Bronchial epithelial cell (primary cell): ENCODE data around the gene FGR. TPM values are rescaled to one million over a fixed set of nuclear protein-coding genes. Genes with fewer than 3 reads are reported as not detected.

Experiments
- DNase-seq: peaks from one replicate; pipeline ENCODE4 v3.0.0-alpha.2; 2010; ENCODE audit warnings: low read depth
- FAIRE-seq: peaks from 2 replicates; lab custom pipeline; 2011; peaks lifted over from hg19 to GRCh38; lab: Jason Lieb, UNC
- H3K27me3 ChIP-seq: 2 replicates; pipeline ENCODE4 v1.5.1; 2011; ENCODE audit warnings: low read length; ENCODE audit not compliant: control insufficient read depth, insufficient read depth
- H3K36me3 ChIP-seq: 2 replicates; pipeline ENCODE4 v1.5.1; 2011; ENCODE audit warnings: low read length; ENCODE audit not compliant: control insufficient read depth, insufficient read depth
- H3K4me3 ChIP-seq: 2 replicates; pipeline ENCODE4 v1.5.1; 2011; ENCODE audit warnings: mild to moderate bottlenecking, low read depth, low read length, control low read depth
- CTCF ChIP-seq: IDR thresholded peaks from 2 replicates; pipeline ENCODE4 v1.5.1; 2011; ENCODE audit warnings: mild to moderate bottlenecking, moderate library complexity, low read length, control low read depth, inconsistent platforms; ENCODE audit not compliant: insufficient read depth, severe bottlenecking
- total RNA-seq: library from RNA; depleted of rRNA; stranded (reverse); fragments of >200 nt; gene quantifications from 2 replicates; pipeline ENCODE4 v1.2.1, GENCODE V29; 2014

The FGR gene
- total RNA-seq, 1 donor from 2014 or later: 1.1 TPM

- H3K27me3 ChIP-seq: no peaks in the 10 kb centered on the region
- peak; percentile 34 for TF ChIP-seq CTCF
- H3K36me3 ChIP-seq: peaks cover 14% of the 10 kb centered on the region
- H3K4me3 ChIP-seq: no peak overlapping the region
- no peak for DNase-seq
- FAIRE-seq: no peak
Observed at GRCh38 chr1:27599605-27600497, 35.1 kb downstream of the FGR start.

GRCh38 chr1:27598902-27599528, 36.0 kb downstream of the FGR start:
- peaks cover 16% of the 10 kb centered on the region for H3K36me3 ChIP-seq
- FAIRE-seq: peak; percentile 40
- H3K27me3 ChIP-seq: no peaks in the 10 kb centered on the region
- H3K4me3 ChIP-seq: no peak overlapping the region
- no peak for DNase-seq
- no peak for TF ChIP-seq CTCF

GRCh38 chr1:27598295-27598687, 36.7 kb downstream of the FGR start:
- no peak for TF ChIP-seq CTCF
- no peak overlapping the region for H3K4me3 ChIP-seq
- peaks cover 18% of the 10 kb centered on the region for H3K36me3 ChIP-seq
- FAIRE-seq (no peak), DNase-seq (no peak)
- H3K27me3 ChIP-seq: no peaks in the 10 kb centered on the region

- H3K4me3 ChIP-seq: no peak overlapping the region
- FAIRE-seq (no peak), DNase-seq (no peak)
- TF ChIP-seq CTCF: no peak
- H3K27me3 ChIP-seq: no peaks in the 10 kb centered on the region
- peaks cover 18% of the 10 kb centered on the region for H3K36me3 ChIP-seq
Observed at GRCh38 chr1:27597516-27598294, 37.3 kb downstream of the FGR start.

GRCh38 chr1:27596986-27597385, 38.0 kb downstream of the FGR start:
- DNase-seq (no peak), FAIRE-seq (no peak)
- TF ChIP-seq CTCF: no peak
- H3K4me3 ChIP-seq: no peak overlapping the region
- H3K36me3 ChIP-seq: peaks cover 19% of the 10 kb centered on the region
- no peaks in the 10 kb centered on the region for H3K27me3 ChIP-seq
